Right cardiac atrium (tissue), 5 donors: Measurements from ENCODE around the gene FCMR. TPM values are rescaled to one million over a fixed set of nuclear protein-coding genes. Genes with fewer than 3 reads are reported as not detected.

Experiments used
- ATAC-seq, 2 donors: fragments of 200-7000 bp; cut with Tn5 transposase; one replicate each; pipeline versions ENCODE4 v1.8.0 to v1.9.1; 2020; ENCODE audit warnings: moderate library complexity in 2 of 2, mild to moderate bottlenecking in 1 of 2
- DNase-seq, 3 donors: peaks; one replicate each; pipeline ENCODE4 v3.0.0-alpha.2; 2020
- H3K27ac ChIP-seq: one replicate; pipeline ENCODE4 v1.5.1; 2013; ENCODE audit warnings: mild to moderate bottlenecking, low read length, control low read depth, moderate library complexity
- H3K27me3 ChIP-seq: one replicate; pipeline ENCODE4 v1.6.1; 2013; ENCODE audit not compliant: control insufficient read depth, insufficient read depth
- H3K4me1 ChIP-seq: one replicate; pipeline ENCODE4 v1.6.1; 2013; ENCODE audit warnings: low read length; ENCODE audit not compliant: control insufficient read depth, insufficient read depth
- H3K4me3 ChIP-seq: one replicate; pipeline ENCODE4 v1.5.1; 2013; ENCODE audit warnings: low read length, control low read depth
- H3K9me3 ChIP-seq: one replicate; pipeline ENCODE4 v1.6.1; 2013; ENCODE audit warnings: low read length; ENCODE audit not compliant: control insufficient read depth
- WGBS: extraction: QIAGEN DNeasy Blood & Tissue Kit; methylation state at CpG from one replicate; pipeline ENCODE4 v1.1.7; 2013; 5-methylcytosine and 5-hydroxymethylcytosine counted together
- intact Hi-C, 4 donors: fragments of 100-400 bp; cut with DNase I; formaldehyde crosslinking; loops; one replicate each; pipeline versions ENCODE4 v1.11.0 to v1.14.0; 2022 to 2023
- polyA plus RNA-seq: library from polyadenylated mRNA; stranded (reverse); fragments of 200-250 nt; gene quantifications from one replicate; pipeline ENCODE4 v1.2.3, GENCODE V29; 2013
- total RNA-seq, 4 donors: library from RNA; stranded (reverse); fragmentation: NEBNext Ultra II Directional; extraction: Animal tissue kit (Norgen Biotek cat#: 25700); gene quantifications; one replicate each; pipeline ENCODE4 v1.2.1, GENCODE V29; 2021
- donor health status: healthy with polysubstance abuse.
- donor health status: DM: no; HTN: yes; CAD: no.
- donor health status: DM: no; HTN: no; CAD: no.
- donor health status: DM: no; HTN: yes; CAD: no; lungs with severe emphysema.
- donor health status: DM: yes; HTN: yes; CAD: no.

The FCMR gene
- total and polyA plus RNA-seq, 5 donors: 0.81 to 2.7 (median 1.8) TPM

DNA sequence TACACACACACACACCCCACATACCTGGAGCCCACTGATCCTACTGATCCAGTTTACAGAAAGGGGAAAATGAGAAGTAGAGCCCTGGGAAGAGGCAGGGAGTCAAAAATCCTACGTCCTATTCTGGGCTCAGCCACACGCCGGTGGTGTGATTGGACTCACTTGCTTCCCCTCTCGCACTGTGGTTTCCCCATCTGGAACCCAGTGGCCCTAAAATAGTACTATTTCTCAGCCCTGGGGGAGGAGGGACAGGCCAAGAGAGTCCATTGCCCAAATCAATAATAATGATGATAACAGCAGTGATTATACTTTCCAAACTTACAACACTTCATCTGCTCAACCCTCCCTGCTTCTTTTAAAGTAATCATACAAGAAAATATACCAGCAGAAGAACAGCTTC, 27.5 kb upstream of the FCMR start:
- DNase-seq (peak in 1 of 3 donors; percentile 51), ATAC-seq (no peak)
- intact Hi-C loops: no loop called here
- no peak overlapping the region for H3K27ac ChIP-seq
- WGBS: 76% methylated on average over 4 of the region's 4 CpGs
- no peaks in the 10 kb centered on the region for H3K9me3 ChIP-seq
- no peaks in the 10 kb centered on the region for H3K27me3 ChIP-seq
- no peak overlapping the region for H3K4me3 ChIP-seq
- no peaks in the 10 kb centered on the region for H3K4me1 ChIP-seq

DNA sequence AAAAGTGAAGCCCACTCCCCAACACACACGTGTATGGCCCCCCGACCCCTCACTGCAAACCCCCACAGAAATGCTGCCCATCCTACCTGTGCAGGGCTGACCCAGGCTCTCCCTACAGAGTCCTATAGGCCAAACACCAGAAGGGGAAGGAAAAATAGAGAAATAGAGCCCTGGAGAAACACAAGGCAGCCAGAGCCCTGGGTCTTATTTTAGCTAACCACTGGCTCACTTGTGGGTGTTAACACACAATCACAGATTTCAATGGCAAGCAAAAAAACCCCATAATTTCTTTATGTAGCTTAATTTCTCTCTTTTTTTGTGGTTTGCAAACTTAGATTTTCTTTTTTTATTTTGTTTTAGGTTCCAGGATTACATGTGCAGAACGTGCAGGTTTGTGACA, 25.5 kb upstream of the FCMR start:
- no peaks in the 10 kb centered on the region for H3K4me1 ChIP-seq

DNA sequence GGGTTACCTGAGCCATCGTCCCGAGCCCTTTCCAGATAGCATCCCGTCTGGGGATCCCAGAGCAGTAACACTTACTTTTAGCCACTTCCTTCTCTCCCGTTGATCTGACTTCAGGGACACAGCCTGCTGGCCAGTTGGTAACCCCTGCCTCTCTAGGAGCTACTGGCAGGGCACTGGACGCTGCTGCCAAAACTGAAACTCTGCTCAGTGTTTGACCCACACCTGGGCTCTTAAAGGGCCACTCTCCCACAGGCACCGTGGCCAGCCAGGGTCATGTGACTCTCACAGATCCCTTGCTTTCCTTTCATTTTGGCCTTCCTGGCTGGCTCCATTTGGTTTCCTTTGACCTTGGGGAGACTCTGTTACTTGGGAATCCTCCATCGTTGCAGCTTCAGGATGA, 24.5 kb upstream of the FCMR start, which contains the start of gene PIGR:
Gene PIGR (minus strand): TSS at position 206 of the 400 bp plus-strand sequence. CDS start 5,935 bp downstream, outside the sequence.
- Histone ChIP-seq H3K27ac (no peak within 1 kb of the TSS), H3K9me3 (no peaks in the 10 kb centered on the region), H3K27me3 (no peaks in the 10 kb centered on the region), H3K4me3 (no peak within 1 kb of the TSS), H3K4me1 (no peaks in the 10 kb centered on the region)
- intact Hi-C loops: no loop called here
- DNase-seq: no peak
- WGBS: 51% methylated on average over 7 of the region's 7 CpGs
- ATAC-seq: no peak

More for the DNA sequence above, 25.5 kb upstream of the FCMR start:
- no peak overlapping the region for H3K4me3 ChIP-seq
- DNase-seq (no peak), ATAC-seq (no peak)
- 87% methylated on average over 3 of the region's 3 CpGs for WGBS
- no peaks in the 10 kb centered on the region for H3K9me3 ChIP-seq
- no peak overlapping the region for H3K27ac ChIP-seq
- no peaks in the 10 kb centered on the region for H3K27me3 ChIP-seq
- intact Hi-C loops: no loop called here

DNA sequence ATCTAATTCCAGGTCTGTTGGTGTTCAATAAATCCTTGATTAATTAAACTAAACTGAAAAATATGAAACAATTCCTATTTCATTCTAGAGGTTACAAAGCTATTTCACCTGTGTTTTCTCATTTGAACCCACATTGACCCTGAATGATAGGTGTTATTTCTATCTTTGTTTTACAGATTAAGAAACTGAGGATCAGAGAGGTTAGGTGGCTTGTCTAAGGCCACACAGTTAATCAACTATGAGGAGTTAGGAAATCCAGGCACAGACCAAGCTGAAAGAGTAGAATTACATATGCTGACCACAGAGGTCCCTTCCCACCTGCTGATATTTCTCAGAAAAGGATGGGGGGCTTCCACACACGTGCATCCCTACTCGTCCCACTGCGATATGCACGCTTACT, 24.0 kb upstream of the FCMR start:
- intact Hi-C loops: no loop called here
- 91% methylated on average over 4 of the region's 4 CpGs for WGBS

DNA sequence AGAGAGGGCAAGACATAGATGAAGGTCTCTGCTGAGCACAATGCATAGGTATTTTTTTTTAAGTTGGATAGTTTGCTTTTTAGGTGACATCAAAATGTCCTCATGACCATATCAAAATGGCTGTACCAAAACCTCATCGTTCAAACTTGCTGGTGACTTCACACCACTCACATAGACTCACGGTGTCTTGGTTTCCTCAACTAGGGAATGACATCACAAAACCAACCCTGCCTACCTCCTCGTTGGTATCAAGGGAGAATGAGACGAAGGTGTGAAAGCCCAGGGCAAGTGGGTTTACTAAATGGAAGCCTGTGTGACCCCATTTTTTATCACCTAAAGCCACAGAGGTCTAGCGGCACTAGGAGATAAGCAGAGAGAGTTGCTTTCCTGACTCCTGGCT, 23.0 kb upstream of the FCMR start:
- no peak overlapping the region for H3K27ac ChIP-seq
- H3K27me3 ChIP-seq: no peaks in the 10 kb centered on the region
- H3K4me1 ChIP-seq: no peaks in the 10 kb centered on the region
- intact Hi-C loops: no loop called here
- no peak for DNase-seq
- ATAC-seq: no peak
- whole genome bisulfite sequencing: 39% methylated on average over 5 of the region's 5 CpGs
- H3K4me3 ChIP-seq: no peak overlapping the region
- no peaks in the 10 kb centered on the region for H3K9me3 ChIP-seq

More for the DNA sequence above, 24.0 kb upstream of the FCMR start:
- ATAC-seq: no peak
- no peak for DNase-seq
- Histone ChIP-seq H3K9me3 (no peaks in the 10 kb centered on the region), H3K27me3 (no peaks in the 10 kb centered on the region), H3K27ac (no peak overlapping the region), H3K4me3 (no peak overlapping the region), H3K4me1 (no peaks in the 10 kb centered on the region)

DNA sequence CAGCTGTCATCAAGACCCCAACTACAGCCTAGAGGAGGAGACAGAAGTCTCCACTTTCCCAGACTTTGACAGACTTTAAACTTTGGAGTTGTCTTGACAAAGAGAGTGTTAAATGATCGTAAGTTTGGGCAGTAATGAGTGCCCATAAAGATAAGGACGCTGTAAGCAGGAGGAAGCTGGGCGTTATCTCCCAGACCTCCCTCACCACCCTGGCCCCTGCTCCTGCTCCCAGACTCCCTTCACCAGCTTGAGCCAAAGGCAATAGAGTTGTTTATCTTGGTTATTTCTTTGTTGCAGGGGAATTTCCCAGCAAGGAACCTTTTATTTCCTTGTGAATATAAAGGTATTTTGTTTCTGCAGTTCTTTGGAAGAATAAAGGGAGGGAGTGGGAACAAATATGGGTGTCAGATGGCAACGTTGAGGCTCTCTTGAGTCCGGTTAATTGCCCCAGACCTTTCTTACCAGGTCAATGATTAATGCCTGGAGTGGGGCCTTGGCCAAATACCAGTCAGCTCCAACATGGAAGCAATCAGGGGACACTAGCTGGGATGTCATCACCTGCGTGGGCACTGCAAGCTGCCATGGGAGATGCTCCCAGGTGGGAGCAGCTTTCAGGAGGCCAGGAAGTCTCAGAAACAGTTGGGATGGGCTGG, 20.2 kb upstream of the FCMR start:
- intact Hi-C loops: no loop called here
- DNase-seq (no peak), ATAC-seq (peak; percentile 39 to 41)
- 27% methylated on average over 6 of the region's 6 CpGs for WGBS
- Histone ChIP-seq H3K9me3 (no peaks in the 10 kb centered on the region), H3K4me1 (no peaks in the 10 kb centered on the region), H3K27me3 (no peaks in the 10 kb centered on the region), H3K27ac (no peak overlapping the region), H3K4me3 (no peak overlapping the region)

DNA sequence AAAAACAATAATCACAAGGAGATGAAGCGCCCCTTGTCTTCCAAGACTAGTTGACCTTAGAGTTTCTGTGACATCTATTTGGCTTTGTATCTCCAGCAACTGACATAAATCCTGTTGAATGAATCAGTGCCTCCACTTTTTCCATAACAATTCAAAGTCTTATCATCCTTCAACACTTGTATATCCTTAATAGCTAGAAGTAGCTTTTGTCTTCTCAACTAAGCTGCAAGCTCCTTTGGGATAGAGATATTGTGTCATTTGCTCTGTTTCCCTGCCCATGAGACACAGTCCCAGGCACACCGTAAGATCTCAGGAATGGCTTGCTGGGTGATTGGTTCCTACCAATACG, 18.8 kb upstream of the FCMR start:
- no peak overlapping the region for H3K27ac ChIP-seq
- 83% methylated on average over 3 of the region's 3 CpGs for WGBS
- H3K27me3 ChIP-seq: no peaks in the 10 kb centered on the region
- DNase-seq (no peak), ATAC-seq (no peak)
- no peak overlapping the region for H3K4me3 ChIP-seq
- intact Hi-C loops: no loop called here
- H3K9me3 ChIP-seq: no peaks in the 10 kb centered on the region
- no peaks in the 10 kb centered on the region for H3K4me1 ChIP-seq

DNA sequence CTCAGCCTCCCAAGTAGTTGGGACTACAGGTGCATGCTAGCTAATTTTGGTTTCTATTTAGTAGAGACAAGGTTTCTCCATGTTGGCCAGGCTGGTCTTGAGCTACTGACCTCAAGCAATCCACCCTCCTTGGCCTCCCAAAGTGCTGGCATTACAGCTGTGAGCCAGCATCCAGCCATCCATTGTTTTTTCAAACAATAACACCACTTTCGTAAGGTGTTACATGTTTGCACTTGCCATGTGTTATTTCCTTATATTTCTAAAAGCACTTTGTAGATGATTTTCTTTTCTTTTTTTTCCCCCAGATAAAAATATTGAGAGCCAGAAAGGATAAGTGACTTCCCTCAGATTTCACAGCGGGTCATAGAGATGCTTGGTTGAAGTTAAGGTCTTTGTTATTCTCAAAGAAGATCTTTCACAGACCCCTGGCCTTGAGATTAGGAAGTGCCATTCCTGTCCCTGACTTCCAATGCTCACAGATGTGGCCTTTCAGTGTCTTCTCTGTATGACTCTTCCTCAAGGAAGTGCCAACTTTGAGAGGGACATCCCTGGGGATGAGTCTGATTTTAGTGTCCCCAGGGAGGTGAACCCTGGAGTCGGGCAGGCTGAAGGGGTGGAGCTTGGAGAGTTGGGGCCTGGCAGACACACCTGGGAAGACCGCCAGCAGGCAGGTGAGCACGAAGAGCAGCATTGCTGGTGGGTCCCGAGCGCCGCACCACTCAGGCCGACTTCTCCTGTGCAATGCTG, 18.3 kb upstream of the FCMR start:
- DNase-seq (no peak), ATAC-seq (no peak)
- H3K9me3 ChIP-seq: no peaks in the 10 kb centered on the region
- no peak overlapping the region for H3K27ac ChIP-seq
- intact Hi-C loops: no loop called here
- H3K4me1 ChIP-seq: no peaks in the 10 kb centered on the region
- no peaks in the 10 kb centered on the region for H3K27me3 ChIP-seq
- 82% methylated on average over 9 of the region's 9 CpGs for WGBS
- no peak overlapping the region for H3K4me3 ChIP-seq

DNA sequence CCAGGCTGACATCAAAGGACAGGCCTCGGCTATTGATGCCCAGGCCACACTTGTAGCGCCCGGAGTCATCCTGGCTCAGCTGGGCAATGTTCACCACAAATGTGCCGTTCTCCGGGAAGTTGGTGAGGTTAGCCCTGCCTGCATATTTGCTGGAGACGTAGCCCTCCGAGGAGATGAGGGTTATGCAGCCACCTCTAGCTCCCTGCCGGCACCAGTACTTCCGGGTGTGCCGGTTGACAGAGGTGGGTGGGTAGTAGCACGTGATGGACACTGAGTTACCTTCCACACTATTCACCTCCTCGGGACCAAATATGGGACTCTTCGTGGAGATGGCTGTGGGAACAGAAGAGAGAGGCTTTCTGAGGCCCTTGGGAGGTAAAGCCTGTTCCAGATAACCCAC, 17.4 kb upstream of the FCMR start:
- Histone ChIP-seq H3K27ac (no peak overlapping the region), H3K27me3 (no peaks in the 10 kb centered on the region), H3K9me3 (no peaks in the 10 kb centered on the region), H3K4me3 (no peak overlapping the region), H3K4me1 (no peaks in the 10 kb centered on the region)
- intact Hi-C loops: no loop called here
- no peak for DNase-seq
- 91% methylated on average over 13 of the region's 13 CpGs for WGBS
- no peak for ATAC-seq

DNA sequence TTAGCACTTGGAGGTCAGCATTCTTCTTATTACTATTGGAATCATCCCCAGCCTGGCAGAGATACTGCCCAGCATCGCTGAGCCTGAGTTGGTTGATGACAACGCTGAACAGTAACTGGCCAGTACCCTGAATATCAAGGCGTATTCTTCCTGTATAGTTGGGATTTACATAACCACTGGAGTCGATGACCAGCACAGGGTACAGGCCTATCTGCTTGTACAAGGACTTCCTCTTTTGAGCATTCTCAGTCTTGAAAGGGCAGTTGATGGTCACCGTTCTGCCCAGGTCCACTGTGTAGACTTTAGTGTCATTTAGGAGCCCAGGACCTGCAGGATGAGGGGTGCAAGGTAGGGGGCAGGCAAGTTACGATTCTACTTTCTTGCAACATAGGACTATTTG, 15.7 kb upstream of the FCMR start:
- DNase-seq (no peak), ATAC-seq (no peak)
- intact Hi-C loops: no loop called here
- Histone ChIP-seq H3K27ac (no peak overlapping the region), H3K9me3 (no peaks in the 10 kb centered on the region), H3K4me3 (no peak overlapping the region), H3K4me1 (no peaks in the 10 kb centered on the region), H3K27me3 (no peaks in the 10 kb centered on the region)
- WGBS: 88% methylated on average over 6 of the region's 6 CpGs

DNA sequence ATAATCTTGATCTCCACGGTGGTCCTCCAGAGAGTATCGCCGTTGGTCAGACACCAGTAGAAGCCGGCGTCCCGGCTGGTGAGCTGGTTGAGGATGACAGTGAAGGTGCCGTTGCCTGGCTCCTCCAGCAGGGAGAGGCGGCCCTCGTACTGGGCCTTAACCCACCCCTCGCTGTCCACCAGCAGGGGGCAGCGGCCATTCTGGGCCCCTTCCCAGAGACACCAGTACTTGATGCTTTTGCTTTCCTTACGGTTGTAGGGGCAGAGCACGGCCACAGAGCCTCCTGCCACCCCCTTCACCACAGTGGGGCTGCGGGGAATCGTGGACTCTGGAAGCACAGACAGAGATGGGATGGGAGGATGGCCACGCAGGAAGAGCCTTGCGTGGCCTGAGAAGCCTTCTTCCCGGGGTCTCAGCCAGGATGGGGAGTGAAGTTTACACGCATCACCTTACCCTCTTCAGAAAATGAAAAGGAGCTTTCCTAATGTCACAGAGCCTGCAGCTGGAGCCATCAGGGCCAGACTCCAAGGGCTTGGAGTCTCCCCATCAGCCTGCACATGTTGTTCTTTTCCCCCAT, 13.8 kb upstream of the FCMR start:
- no peak overlapping the region for H3K4me3 ChIP-seq
- DNase-seq (peak in 2 of 3 donors; percentile 56 to 77), ATAC-seq (peak; percentile 39 to 54)
- H3K27ac ChIP-seq: no peak overlapping the region
- H3K9me3 ChIP-seq: no peaks in the 10 kb centered on the region
- intact Hi-C loops: no loop called here
- no peaks in the 10 kb centered on the region for H3K27me3 ChIP-seq
- H3K4me1 ChIP-seq: no peaks in the 10 kb centered on the region
- 63% methylated on average over 19 of the region's 19 CpGs for WGBS
